ENCODE results near the gene NIT2.

NIT2 gene

GRCh38 chr3:100395679-100396431 lies 61.3 kb downstream of the NIT2 start:
- Histone ChIP-seq H3K4me2 (ENCODE audit: low read length) (no peak overlapping the region), H4K20me1 (ENCODE audit: insufficient read depth, low read length) (no peaks in the 10 kb centered on the region), H3K27me3 (ENCODE audit: insufficient read depth, low read length) (no peaks in the 10 kb centered on the region), H3K4me1 (ENCODE audit: insufficient read depth, low read length, severe bottlenecking) (peaks cover 32% of the 10 kb centered on the region), H3K9me2 (ENCODE audit: low read depth, low read length) (no peaks in the 10 kb centered on the region), H3K27ac (ENCODE audit: low read depth, low read length, poor library complexity, severe bottlenecking) (no peak overlapping the region), H3K36me3 (ENCODE audit: insufficient read depth, low read length) (peaks cover 46% of the 10 kb centered on the region), H3K79me2 (ENCODE audit: insufficient read depth, low read length) (peaks cover 98% of the 10 kb centered on the region), H3K9me3 (ENCODE audit: low read length) (no peaks in the 10 kb centered on the region), H3F3A (ENCODE audit: insufficient read depth, low read length) (0 out of 2 replicates have a peak, but pooled peaks cover 3% of the 10 kb centered on the region), H3K4me3 (ENCODE audit: low read depth, low read length, poor library complexity, severe bottlenecking) (no peak overlapping the region), H3K9ac (ENCODE audit: low read length) (no peak overlapping the region), H2AFZ (ENCODE audit: low read length) (no peak overlapping the region)
- TF ChIP-seq EZH2 (IDR thresholded peaks at IDR 0.05; ENCODE audit: borderline replicate concordance, low read length) (no peak), CTCF (IDR thresholded peaks at IDR 0.05; ENCODE audit: low read length) (no peak)

GRCh38 chr3:100396967-100397366 lies 62.4 kb downstream of the NIT2 start:
- Histone ChIP-seq H3K79me2 (ENCODE audit: insufficient read depth, low read length) (peaks cover 88% of the 10 kb centered on the region), H3K9ac (ENCODE audit: low read length) (no peak overlapping the region), H3K4me2 (ENCODE audit: low read length) (no peak overlapping the region), H3K36me3 (ENCODE audit: insufficient read depth, low read length) (peaks cover 37% of the 10 kb centered on the region), H3F3A (ENCODE audit: insufficient read depth, low read length) (0 out of 2 replicates have a peak, but pooled peaks cover 3% of the 10 kb centered on the region), H3K4me1 (ENCODE audit: insufficient read depth, low read length, severe bottlenecking) (peaks cover 32% of the 10 kb centered on the region), H4K20me1 (ENCODE audit: insufficient read depth, low read length) (no peaks in the 10 kb centered on the region), H3K27me3 (ENCODE audit: insufficient read depth, low read length) (no peaks in the 10 kb centered on the region), H3K9me2 (ENCODE audit: low read depth, low read length) (no peaks in the 10 kb centered on the region), H3K4me3 (ENCODE audit: low read depth, low read length, poor library complexity, severe bottlenecking) (no peak overlapping the region), H3K27ac (ENCODE audit: low read depth, low read length, poor library complexity, severe bottlenecking) (no peak overlapping the region), H2AFZ (ENCODE audit: low read length) (no peak overlapping the region), H3K9me3 (ENCODE audit: low read length) (no peaks in the 10 kb centered on the region)
- TF ChIP-seq EZH2 (IDR thresholded peaks at IDR 0.05; ENCODE audit: borderline replicate concordance, low read length) (no peak), CTCF (IDR thresholded peaks at IDR 0.05; ENCODE audit: low read length) (no peak)

- peak overlapping the region; percentile 94 for H3K4me3 ChIP-seq (ENCODE audit: low read depth, low read length, poor library complexity, severe bottlenecking)
- no peaks in the 10 kb centered on the region for H4K20me1 ChIP-seq (ENCODE audit: insufficient read depth, low read length)
These were observed 64.9 kb downstream of the NIT2 start for GRCh38 chr3:100399341-100400071.

More at GRCh38 chr3:100399341-100400071, 64.9 kb downstream of the NIT2 start:
- Histone ChIP-seq H3K4me1 (ENCODE audit: insufficient read depth, low read length, severe bottlenecking) (peaks cover 57% of the 10 kb centered on the region), H3K36me3 (ENCODE audit: insufficient read depth, low read length) (peaks cover 18% of the 10 kb centered on the region; the same call in 1 of the 2 replicates), H3K9ac (ENCODE audit: low read length) (peak overlapping the region; percentile 85), H3K4me2 (ENCODE audit: low read length) (peak overlapping the region; percentile 95), H2AFZ (ENCODE audit: low read length) (no peak overlapping the region), H3K79me2 (ENCODE audit: insufficient read depth, low read length) (peaks cover 74% of the 10 kb centered on the region), H3K27ac (ENCODE audit: low read depth, low read length, poor library complexity, severe bottlenecking) (no peak overlapping the region), H3K9me3 (ENCODE audit: low read length) (no peaks in the 10 kb centered on the region), H3K27me3 (ENCODE audit: insufficient read depth, low read length) (no peaks in the 10 kb centered on the region), H3F3A (ENCODE audit: insufficient read depth, low read length) (0 out of 2 replicates have a peak, but pooled peaks cover 3% of the 10 kb centered on the region), H3K9me2 (ENCODE audit: low read depth, low read length) (no peaks in the 10 kb centered on the region)
- TF ChIP-seq CTCF (IDR thresholded peaks at IDR 0.05; ENCODE audit: low read length) = no peak
- TF ChIP-seq EZH2 (IDR thresholded peaks at IDR 0.05; ENCODE audit: borderline replicate concordance, low read length) = no peak

Data from OCI-LY1 (cell line).